ENCODE results near the gene FZR1. TPM values are rescaled to one million over a fixed set of nuclear protein-coding genes. Genes with fewer than 3 reads are reported as not detected.

Gene FZR1
- total and polyA plus RNA-seq, 3 donors from 2014 or later: 91.2 to 123 (median 95.1) TPM

DNA sequence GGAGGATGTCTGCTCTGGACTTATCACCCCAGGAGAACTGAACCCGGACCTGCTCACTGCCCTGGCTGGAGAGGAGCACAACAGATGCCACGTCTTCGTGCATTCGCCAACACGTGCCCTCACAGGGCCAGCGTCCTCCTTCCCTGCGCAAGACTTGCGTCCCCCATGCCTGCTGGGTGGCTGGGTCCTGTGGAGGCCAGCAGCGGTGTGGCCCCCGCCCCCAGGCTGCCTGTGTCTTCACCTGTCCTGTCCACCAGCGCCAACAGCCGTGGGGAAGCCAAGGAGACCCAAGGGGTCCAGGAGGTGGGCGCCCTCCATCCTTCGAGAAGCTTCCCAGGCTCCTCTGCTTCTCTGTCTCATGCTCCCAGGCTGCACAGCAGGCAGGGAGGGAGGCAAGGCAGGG, 29.5 kb downstream of the FZR1 start:
- Histone ChIP-seq H3K4me1 (peaks cover 35% of the 10 kb centered on the region), H3K27me3 (no peaks in the 10 kb centered on the region), H3K36me3 (ENCODE audit: low read depth, missing control alignments) (no peaks in the 10 kb centered on the region), H3K4me3 (no peak overlapping the region), H3K27ac (peak overlapping the region in 1 of 2 donors; percentile 66), H3K9me3 (no peaks in the 10 kb centered on the region)
- WGBS, 2 donors: 93 to 94% methylated on average over 13 to 14 of the region's 14 CpGs
- intact Hi-C loops (cut with DNase I; ENCODE audit: low total_unique reads): no loop called here
- TF ChIP-seq, protein P1, sequence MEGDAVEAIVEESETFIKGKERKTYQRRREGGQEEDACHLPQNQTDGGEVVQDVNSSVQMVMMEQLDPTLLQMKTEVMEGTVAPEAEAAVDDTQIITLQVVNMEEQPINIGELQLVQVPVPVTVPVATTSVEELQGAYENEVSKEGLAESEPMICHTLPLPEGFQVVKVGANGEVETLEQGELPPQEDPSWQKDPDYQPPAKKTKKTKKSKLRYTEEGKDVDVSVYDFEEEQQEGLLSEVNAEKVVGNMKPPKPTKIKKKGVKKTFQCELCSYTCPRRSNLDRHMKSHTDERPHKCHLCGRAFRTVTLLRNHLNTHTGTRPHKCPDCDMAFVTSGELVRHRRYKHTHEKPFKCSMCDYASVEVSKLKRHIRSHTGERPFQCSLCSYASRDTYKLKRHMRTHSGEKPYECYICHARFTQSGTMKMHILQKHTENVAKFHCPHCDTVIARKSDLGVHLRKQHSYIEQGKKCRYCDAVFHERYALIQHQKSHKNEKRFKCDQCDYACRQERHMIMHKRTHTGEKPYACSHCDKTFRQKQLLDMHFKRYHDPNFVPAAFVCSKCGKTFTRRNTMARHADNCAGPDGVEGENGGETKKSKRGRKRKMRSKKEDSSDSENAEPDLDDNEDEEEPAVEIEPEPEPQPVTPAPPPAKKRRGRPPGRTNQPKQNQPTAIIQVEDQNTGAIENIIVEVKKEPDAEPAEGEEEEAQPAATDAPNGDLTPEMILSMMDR (IDR thresholded peaks at IDR 0.05): no peak
- TF ChIP-seq POLR2A (IDR thresholded peaks at IDR 0.05): no peak
- no peak for DNase-seq

DNA sequence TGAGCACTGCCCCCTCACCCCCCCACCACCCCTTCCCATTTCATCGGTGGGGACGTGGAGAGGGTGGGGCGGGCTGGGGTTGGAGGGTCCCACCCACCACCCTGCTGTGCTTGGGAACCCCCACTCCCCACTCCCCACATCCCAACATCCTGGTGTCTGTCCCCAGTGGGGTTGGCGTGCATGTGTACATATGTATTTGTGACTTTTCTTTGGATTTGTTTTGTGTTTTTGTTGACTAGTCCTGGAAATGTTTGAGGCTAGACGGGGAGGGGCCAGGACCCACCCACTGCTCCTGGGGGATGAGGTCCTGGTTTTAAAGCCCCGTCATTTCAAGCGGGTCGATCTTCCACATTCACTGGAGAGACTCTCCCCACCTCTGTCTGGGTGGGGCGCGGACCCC, 29.9 kb downstream of the FZR1 start:
- no peaks in the 10 kb centered on the region for H3K9me3 ChIP-seq
- no peak overlapping the region for H3K4me3 ChIP-seq
- H3K36me3 ChIP-seq (ENCODE audit: low read depth, missing control alignments): no peaks in the 10 kb centered on the region
- peaks cover 35% of the 10 kb centered on the region for H3K4me1 ChIP-seq
- peak overlapping the region; percentile 62 to 66 for H3K27ac ChIP-seq
- intact Hi-C loops (cut with DNase I; ENCODE audit: low total_unique reads): no loop called here
- TF ChIP-seq, protein P1 (IDR thresholded peaks at IDR 0.05): no peak
- no peak for TF ChIP-seq POLR2A (IDR thresholded peaks at IDR 0.05)
- no peak for DNase-seq
- 66 to 68% methylated on average over 8 to 10 of the region's 10 CpGs for WGBS, 2 donors
- no peaks in the 10 kb centered on the region for H3K27me3 ChIP-seq

DNA sequence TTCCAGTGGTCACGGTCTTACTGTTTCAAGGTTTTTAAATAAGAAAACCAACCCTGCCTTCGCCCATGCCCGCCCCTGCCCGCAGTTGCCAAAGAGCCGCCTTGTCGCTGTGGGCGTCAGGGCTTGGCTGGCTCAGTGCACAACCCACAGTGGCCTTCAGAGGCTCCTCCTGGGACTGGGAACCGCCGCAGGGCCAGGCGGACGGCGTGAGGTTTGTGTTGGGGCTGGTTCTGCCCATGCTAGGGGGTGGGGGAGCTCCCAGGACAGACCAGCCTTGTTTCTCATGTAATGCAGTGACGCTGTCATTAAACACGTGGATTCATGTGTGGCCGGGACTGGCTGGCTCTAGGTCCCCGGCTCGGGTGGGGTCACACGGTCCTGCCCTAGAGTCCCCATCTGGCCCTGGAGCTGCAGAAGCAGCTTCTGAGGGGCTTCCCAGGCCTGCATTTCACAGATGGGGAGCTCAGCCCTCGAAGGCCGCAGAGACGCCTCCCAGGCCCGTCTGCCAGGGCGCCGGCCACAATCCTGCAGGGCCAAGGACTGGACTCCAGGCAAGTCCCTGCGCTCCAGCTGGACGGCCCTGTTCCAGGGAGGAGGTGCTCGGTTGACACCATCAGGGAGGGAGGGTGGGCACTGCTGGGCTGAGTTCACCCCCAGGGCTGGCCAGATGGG, 30.5 kb downstream of the FZR1 start:
- intact Hi-C loops (cut with DNase I; ENCODE audit: low total_unique reads): no loop called here
- WGBS, 2 donors: 59 to 60% methylated on average over 1 to 27 of the region's 27 CpGs
- Histone ChIP-seq H3K36me3 (ENCODE audit: low read depth, missing control alignments) (no peaks in the 10 kb centered on the region), H3K27me3 (no peaks in the 10 kb centered on the region), H3K9me3 (no peaks in the 10 kb centered on the region), H3K4me3 (no peak overlapping the region), H3K4me1 (peaks cover 35% of the 10 kb centered on the region), H3K27ac (peak overlapping the region; percentile 62 to 66)
- TF ChIP-seq, protein P1 (IDR thresholded peaks at IDR 0.05): no peak
- TF ChIP-seq POLR2A (IDR thresholded peaks at IDR 0.05): no peak
- DNase-seq: peak; percentile 76

DNA sequence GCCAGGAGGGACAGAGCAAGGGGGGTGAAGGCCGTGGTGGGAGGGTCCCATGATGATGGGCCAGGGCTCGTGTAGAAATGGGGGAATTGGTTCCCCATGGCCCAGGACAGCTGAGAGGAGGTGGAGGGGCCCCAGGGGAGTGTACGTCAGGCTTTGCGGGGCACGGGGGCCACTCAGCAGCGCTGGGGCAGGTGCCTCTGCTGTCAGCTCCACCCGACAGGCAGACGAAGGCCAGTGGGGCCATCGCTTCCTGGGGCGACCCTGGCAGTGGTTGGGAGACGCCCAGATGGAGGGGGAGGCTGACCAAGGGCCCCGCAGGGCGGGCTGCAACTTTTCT, 31.0 kb downstream of the FZR1 start:
- Histone ChIP-seq H3K36me3 (ENCODE audit: low read depth, missing control alignments) (no peaks in the 10 kb centered on the region), H3K27me3 (no peaks in the 10 kb centered on the region), H3K9me3 (no peaks in the 10 kb centered on the region), H3K4me1 (peaks cover 35% of the 10 kb centered on the region), H3K4me3 (no peak overlapping the region), H3K27ac (peak overlapping the region; percentile 62 to 66)
- TF ChIP-seq, protein P1 (IDR thresholded peaks at IDR 0.05): no peak
- TF ChIP-seq POLR2A (IDR thresholded peaks at IDR 0.05): no peak
- intact Hi-C loops (cut with DNase I; ENCODE audit: low total_unique reads): no loop called here
- DNase-seq: no peak
- WGBS, 2 donors: 43 to 52% methylated on average over 12 to 13 of the region's 13 CpGs

Measured in testis (tissue), 3 donors.